Thyroid gland (tissue), 4 donors: Measurements from ENCODE around the gene HOXA5. TPM values are rescaled to one million over a fixed set of nuclear protein-coding genes. Genes with fewer than 3 reads are reported as not detected.

Experiments
- DNase-seq, 2 donors: peaks; one replicate each; pipeline ENCODE4 v3.0.0-alpha.2; 2019
- H3K27ac ChIP-seq, 3 donors: fragments of 200-600 bp; sonication (generic); 1 replicate in 2 of 3; 2 replicates in 1 of 3; pipeline ENCODE4 v1.5.1; 2016 to 2019; ENCODE audit warnings: mild to moderate bottlenecking in 1 of 3, moderate library complexity in 1 of 3
- H3K27me3 ChIP-seq: fragments of 200-600 bp; sonication (generic); one replicate; pipeline ENCODE4 v1.5.1; 2019
- H3K36me3 ChIP-seq, 2 donors: fragments of 200-600 bp; sonication (generic); one replicate each; pipeline ENCODE4 v1.5.1; 2016 to 2019
- H3K4me1 ChIP-seq, 2 donors: fragments of 200-600 bp; sonication (generic); one replicate each; pipeline ENCODE4 v1.5.1; 2017 to 2019
- H3K4me3 ChIP-seq, 3 donors: fragments of 200-600 bp; sonication (generic); replicated peaks in 1 of 3; 1 replicate in 2 of 3; 2 replicates in 1 of 3; pipeline ENCODE4 v1.5.1; 2016; ENCODE audit warnings: mild to moderate bottlenecking in 1 of 3
- H3K9me3 ChIP-seq: fragments of 200-600 bp; sonication (generic); one replicate; pipeline ENCODE4 v1.5.1; 2017
- POLR2A ChIP-seq, 2 donors: fragments of 450-650 bp; IDR thresholded peaks; one replicate each; pipeline ENCODE4 v1.6.1; 2017; ENCODE audit warnings: antibody characterized with exemption in 2 of 2, mild to moderate bottlenecking in 2 of 2, moderate library complexity in 1 of 2
- whole genome bisulfite sequencing, 2 donors: methylation state at CpG; one replicate each; pipeline ENCODE4 v1.1.5; 2017; 5-methylcytosine and 5-hydroxymethylcytosine counted together
- intact Hi-C: fragments of 100-400 bp; cut with DNase I; formaldehyde crosslinking; loops from one replicate; pipeline ENCODE4 v1.15.1; 2023
- total RNA-seq, 4 donors: library from RNA; depleted of rRNA; stranded (reverse); fragments of >200 nt; gene quantifications; one replicate each; pipeline ENCODE4 v1.2.3, GENCODE V29; 2016
- TF ChIP-seq, protein P1 (sequence below), 6 experiments: fragments of 200-600 bp in 3 of 6; fragments of 450-650 bp in 3 of 6; sonication (generic) in 3 of 6; IDR thresholded peaks; one replicate each; pipeline ENCODE4 v1.5.1; 2016 to 2019; ENCODE audit warnings: antibody characterized with exemption in 6 of 6, mild to moderate bottlenecking in 2 of 6, inconsistent platforms in 1 of 6, moderate library complexity in 1 of 6

Gene HOXA5
- total RNA-seq, 4 donors from 2014 or later: 2.0 to 4.4 (median 3.3) TPM

DNA sequence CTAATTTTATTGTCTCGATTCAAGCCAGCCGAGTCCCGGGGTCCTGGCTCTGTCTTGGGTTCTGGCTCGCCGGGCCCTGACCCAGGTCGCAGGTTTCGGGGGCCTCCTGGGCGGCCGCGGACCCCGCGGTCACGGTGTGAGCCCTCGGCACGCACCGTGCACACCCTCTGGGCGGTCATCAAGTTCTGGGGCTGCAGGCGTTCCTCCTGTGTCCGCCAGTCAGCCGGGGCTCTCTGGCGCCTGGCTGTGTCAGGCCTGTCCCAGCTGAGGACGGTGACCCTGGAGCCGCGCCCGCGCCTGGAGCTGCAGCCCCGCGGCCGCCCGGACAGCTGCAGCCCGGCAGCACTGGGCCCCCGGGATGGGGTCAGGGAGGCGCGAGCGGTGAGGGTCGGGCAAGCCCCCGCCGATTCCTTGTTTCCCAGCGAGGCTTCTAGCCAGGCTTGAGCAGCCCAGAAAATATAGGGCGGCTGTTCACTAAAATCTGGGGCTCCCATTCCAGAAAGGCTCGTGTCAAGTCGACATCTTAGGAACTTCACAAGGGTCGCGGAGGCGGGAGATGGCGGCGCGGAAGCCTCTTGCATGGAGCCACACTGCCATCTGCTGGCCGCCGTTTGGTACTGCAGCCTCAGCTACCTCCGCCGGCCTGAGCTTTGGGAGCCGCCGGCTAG lies 17.2 kb upstream of the HOXA5 start:
- 2 to 13% methylated on average over 7 to 41 of the region's 54 CpGs for WGBS, 2 donors
- H3K4me1 ChIP-seq: peaks cover 12 to 32% of the 10 kb centered on the region in 2 donors
- no peaks in the 10 kb centered on the region for H3K9me3 ChIP-seq
- H3K4me3 ChIP-seq: peak overlapping the region in 2 of 3 donors; percentile 26 to 42
- intact Hi-C loops: loop anchor here (2.0 to 10.0 kb wide), 3 partner anchors 478 to 1306 kb away; no protein-coding TSS in a partner anchor
- DNase-seq: peak; percentile 82 to 86
- no peaks in the 10 kb centered on the region for H3K36me3 ChIP-seq
- TF ChIP-seq, protein P1, sequence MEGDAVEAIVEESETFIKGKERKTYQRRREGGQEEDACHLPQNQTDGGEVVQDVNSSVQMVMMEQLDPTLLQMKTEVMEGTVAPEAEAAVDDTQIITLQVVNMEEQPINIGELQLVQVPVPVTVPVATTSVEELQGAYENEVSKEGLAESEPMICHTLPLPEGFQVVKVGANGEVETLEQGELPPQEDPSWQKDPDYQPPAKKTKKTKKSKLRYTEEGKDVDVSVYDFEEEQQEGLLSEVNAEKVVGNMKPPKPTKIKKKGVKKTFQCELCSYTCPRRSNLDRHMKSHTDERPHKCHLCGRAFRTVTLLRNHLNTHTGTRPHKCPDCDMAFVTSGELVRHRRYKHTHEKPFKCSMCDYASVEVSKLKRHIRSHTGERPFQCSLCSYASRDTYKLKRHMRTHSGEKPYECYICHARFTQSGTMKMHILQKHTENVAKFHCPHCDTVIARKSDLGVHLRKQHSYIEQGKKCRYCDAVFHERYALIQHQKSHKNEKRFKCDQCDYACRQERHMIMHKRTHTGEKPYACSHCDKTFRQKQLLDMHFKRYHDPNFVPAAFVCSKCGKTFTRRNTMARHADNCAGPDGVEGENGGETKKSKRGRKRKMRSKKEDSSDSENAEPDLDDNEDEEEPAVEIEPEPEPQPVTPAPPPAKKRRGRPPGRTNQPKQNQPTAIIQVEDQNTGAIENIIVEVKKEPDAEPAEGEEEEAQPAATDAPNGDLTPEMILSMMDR (IDR thresholded peaks at IDR 0.05): peak; percentile 90 to 100 (median 98)
- TF ChIP-seq POLR2A (IDR thresholded peaks at IDR 0.05): no peak
- no peak overlapping the region for H3K27ac ChIP-seq
- peaks cover 64% of the 10 kb centered on the region for H3K27me3 ChIP-seq

DNA sequence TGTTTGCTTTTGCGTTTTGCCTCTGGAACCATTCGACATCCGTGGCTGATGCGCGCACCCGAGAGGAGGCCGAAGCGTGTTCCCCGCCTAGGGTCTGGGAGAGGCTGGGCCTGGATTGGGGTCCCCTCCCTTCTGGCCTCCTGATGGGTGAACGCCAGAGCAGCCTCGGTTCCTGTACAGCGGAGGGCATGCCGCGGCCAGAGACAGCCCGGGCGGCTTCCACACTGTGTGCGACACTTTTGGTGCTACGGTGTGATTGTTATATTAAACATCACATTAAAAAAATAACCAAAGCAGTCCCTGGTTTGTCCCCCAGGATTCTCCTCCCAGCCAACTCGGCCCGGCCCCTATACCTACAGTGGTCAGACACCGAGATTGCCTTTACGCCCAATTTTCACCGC lies 16.7 kb upstream of the HOXA5 start:
- peak overlapping the region in 1 of 3 donors; percentile 42 for H3K4me3 ChIP-seq
- TF ChIP-seq, protein P1 (IDR thresholded peaks at IDR 0.05): no peak
- no peak for TF ChIP-seq POLR2A (IDR thresholded peaks at IDR 0.05)
- intact Hi-C loops: loop anchor here (2.0 to 10.0 kb wide), 3 partner anchors 477 to 1305 kb away; no protein-coding TSS in a partner anchor

DNA sequence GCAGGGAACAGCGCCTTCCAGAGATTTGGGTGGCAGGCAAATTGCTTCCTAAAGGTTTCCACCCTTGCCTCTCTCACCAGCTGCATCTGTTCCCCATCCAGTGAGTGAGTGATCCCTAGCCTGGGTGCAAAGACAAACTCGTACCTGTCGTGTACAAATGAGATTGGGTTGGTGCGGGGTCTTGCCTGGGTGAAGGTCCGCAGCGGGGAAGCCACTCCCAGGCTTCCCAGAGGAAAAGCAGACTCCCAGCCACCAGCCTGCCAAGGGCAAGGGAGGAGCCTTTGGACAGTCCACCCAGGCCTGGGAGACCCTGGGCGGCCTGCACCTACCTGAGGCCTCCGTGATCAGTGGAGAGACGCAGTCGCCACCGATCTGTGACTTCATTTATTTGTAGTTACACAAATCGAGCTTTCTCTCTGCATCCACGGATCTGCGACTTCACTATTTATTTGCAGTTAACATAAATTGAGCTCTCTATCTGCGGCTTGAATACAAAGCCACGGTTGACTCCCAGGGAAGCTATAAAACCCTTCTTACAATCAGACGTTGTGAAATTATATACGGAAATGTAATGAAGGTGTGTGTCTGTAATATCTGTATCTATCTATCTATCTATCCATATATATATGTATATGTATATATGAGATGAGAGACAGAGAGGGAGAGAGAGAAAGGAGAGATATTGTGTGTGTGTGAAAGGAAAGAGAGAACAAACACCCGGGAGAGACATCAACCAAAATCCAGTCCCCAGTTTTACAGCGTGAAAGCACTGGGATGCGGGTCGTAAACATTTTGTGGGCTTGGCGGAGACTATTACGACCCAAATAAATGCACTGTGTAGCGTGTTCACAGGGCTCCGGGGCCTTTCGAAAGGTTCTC lies 16.0 kb upstream of the HOXA5 start:
- Histone ChIP-seq H3K27me3 (peaks cover 64% of the 10 kb centered on the region), H3K4me1 (peaks cover 18 to 34% of the 10 kb centered on the region in 2 donors), H3K36me3 (no peaks in the 10 kb centered on the region), H3K9me3 (no peaks in the 10 kb centered on the region), H3K27ac (no peak overlapping the region), H3K4me3 (no peak overlapping the region)
- WGBS, 2 donors: 56 to 57% methylated on average over 27 of the region's 27 CpGs
- TF ChIP-seq, protein P1 (IDR thresholded peaks at IDR 0.05): no peak
- TF ChIP-seq POLR2A (IDR thresholded peaks at IDR 0.05): no peak
- DNase-seq: no peak
- intact Hi-C loops: loop anchor here (2.0 to 10.0 kb wide), 3 partner anchors 477 to 1305 kb away; no protein-coding TSS in a partner anchor

More for the DNA sequence above, 16.7 kb upstream of the HOXA5 start:
- Histone ChIP-seq H3K27ac (no peak overlapping the region), H3K4me1 (peaks cover 13 to 34% of the 10 kb centered on the region in 2 donors), H3K36me3 (no peaks in the 10 kb centered on the region), H3K9me3 (no peaks in the 10 kb centered on the region), H3K27me3 (peaks cover 64% of the 10 kb centered on the region)
- 33 to 34% methylated on average over 15 to 23 of the region's 23 CpGs for WGBS, 2 donors
- DNase-seq: no peak

DNA sequence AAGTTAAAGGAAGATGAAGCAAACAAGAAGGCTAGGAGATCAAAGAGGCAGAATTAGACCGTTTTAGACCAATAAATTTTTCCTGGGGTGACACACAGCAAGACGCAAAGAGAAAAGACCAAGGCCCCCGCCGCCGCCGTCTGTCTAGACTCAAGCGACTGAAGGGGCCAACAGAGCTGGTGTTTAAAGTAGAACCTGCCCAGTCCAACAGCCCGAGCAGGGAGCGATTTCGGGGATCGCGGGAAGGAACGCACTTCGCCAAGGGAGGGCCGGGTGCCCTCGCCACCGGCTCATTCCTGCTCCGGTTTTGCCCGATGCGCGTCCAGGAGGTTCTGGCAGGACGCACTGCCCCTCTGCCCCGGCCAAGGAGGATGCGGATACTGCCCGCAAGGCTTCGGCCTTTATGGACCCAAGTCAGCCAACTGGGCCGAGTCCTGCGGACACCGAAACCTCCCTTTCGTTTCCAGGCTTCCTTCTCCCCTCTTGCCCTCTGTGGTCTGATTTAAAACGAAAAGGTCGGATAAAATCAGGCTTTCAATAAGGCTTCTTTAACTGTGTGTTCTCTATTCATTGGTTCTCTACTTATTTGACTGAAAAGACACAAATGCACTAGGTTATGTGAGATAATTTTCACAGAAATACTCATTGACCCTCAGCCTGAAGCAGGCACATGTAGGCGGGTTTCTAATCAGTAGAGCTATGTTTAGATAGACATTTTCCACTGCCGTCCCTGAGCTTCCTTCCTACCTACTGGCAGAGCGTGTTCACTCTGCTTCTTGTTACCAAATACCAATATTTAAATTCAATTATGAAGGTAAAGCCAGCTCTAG lies 15.2 kb upstream of the HOXA5 start:
- peaks cover 67% of the 10 kb centered on the region for H3K27me3 ChIP-seq
- peaks cover 18 to 29% of the 10 kb centered on the region in 2 donors for H3K4me1 ChIP-seq
- H3K27ac ChIP-seq: no peak overlapping the region
- intact Hi-C loops: no loop called here
- TF ChIP-seq POLR2A (IDR thresholded peaks at IDR 0.05): no peak
- DNase-seq: no peak
- WGBS, 2 donors: 25 to 42% methylated on average over 35 of the region's 35 CpGs
- no peak overlapping the region for H3K4me3 ChIP-seq
- no peaks in the 10 kb centered on the region for H3K36me3 ChIP-seq
- H3K9me3 ChIP-seq: no peaks in the 10 kb centered on the region
